NCI-H345 (cell line): ENCODE data around the gene RPS15.
"Not testable (repeated sequence)": the region's sequence is repeated elsewhere in the genome, so short reads cannot be mapped to it uniquely, and the experiment has no call there.

Experiments
- DNase-seq: peaks from one replicate; lab custom pipeline; 2025; lab: John Stamatoyannopoulos, UW

Gene RPS15

GRCh38 chr19:1470305-1471009 is 32.3 kb downstream of the RPS15 start:
- no peak for DNase-seq

DNA sequence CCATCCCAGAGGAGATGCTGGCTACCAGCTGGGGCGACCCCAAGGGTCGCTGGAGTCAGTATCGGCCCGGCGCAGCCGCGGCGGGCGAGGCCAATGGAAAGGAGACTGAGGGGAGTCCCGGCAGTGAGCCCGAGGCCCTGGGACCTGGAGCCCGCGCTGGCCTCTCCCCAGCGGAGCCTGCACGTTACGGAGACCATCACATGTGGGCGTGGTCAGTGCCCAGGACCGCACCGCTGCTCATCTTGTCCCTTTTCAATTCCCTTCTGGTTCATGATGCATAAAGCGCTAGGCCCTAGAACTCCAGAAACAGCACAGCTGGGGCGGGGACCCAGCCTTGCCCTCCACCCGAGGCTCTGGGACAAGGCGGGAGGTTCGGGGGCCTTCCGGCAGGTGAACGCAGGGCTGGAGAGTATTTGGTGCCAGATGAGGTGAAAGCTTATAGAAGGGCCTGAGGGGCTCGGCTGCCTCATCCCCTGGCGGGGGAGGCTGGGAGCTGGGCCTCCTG is 32.9 kb downstream of the RPS15 start:
- no peak for DNase-seq

GRCh38 chr19:1471515-1472160 is 33.4 kb downstream of the RPS15 start:
- DNase-seq = no peak

DNA sequence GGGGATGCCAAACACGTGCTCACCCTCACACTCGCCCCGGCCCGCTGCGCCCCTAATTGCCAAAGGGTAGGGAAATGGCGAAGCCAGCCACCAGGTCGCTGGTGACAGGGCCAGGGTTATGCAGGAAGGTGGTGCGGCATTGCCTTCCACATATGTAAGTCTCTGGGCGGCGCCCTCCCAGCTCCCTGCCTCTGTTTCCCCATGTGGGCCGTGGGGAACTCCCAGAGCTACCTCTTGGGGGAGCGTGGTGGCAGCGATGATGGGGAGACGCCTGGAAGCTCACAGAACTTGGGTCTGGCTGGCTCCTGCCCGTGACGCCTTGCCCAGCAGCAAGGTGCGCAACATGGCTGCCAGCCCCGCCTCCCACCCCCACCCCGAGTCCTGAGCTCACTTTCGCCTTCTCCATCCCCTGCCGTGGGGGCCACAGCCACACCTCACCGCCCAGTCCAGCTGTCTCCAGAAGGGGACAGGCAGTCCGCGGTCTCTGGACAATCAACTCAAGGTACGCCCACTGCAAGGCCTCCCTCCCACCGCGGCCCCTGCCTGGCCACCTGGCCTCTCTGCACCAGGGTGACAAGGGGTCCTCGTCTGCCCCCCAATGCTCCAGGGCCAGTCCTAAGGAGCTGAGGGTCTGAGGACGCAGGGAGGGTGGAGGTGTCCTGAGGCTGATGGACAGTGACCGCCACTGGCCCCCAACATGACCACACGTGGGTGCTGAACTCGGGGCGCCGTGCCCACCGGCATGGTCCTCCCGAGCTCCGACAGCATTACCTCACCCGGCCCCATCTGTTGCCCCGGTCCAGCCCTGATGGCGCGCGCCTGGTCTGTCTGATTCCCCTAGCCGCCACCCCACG is 34.3 kb downstream of the RPS15 start:
- no peak for DNase-seq

GRCh38 chr19:1473085-1473851 is 35.1 kb downstream of the RPS15 start:
- DNase-seq = no peak

GRCh38 chr19:1474011-1474764 is 36.0 kb downstream of the RPS15 start:
- DNase-seq = no peak

GRCh38 chr19:1474765-1475351 is 36.7 kb downstream of the RPS15 start:
- no peak for DNase-seq

- no peak for DNase-seq
Measured at GRCh38 chr19:1475751-1476437, 37.7 kb downstream of the RPS15 start.

GRCh38 chr19:1477056-1477455 is 38.9 kb downstream of the RPS15 start:
- not testable (repeated sequence) for DNase-seq

GRCh38 chr19:1478934-1479707 is 40.9 kb downstream of the RPS15 start, which contains the start of gene C19orf25:
Gene C19orf25, minus strand, starts transcription at chr19:1479215. Its CDS starts 312 bp downstream, at chr19:1478903.
- peak; percentile 96 for DNase-seq

- DNase-seq = no peak
Measured at GRCh38 chr19:1481224-1481892, 43.2 kb downstream of the RPS15 start.

DNA sequence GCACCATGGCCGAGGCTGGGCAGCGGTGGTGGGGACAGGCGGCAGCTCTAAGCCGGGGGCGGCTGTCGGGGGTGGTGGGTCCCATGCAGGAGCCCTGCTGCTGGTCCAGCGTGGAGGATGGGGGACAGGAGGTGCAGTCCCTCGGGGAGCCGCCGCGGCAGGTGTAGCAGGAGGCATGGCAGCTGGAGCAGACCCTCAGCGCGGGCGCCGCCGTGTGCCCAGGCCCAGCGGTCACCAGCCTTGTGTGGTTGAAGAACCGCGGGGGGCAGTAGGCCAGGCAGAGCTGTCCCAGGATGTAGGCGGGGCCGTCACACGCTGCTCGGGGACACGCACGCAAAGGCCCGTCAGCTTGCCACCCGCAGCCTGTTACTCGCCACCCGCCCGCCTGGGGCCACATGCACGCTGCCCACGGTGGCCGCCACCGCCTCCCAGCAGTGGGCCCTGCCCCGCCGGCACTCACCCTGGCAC is 43.7 kb downstream of the RPS15 start:
- DNase-seq = no peak

DNA sequence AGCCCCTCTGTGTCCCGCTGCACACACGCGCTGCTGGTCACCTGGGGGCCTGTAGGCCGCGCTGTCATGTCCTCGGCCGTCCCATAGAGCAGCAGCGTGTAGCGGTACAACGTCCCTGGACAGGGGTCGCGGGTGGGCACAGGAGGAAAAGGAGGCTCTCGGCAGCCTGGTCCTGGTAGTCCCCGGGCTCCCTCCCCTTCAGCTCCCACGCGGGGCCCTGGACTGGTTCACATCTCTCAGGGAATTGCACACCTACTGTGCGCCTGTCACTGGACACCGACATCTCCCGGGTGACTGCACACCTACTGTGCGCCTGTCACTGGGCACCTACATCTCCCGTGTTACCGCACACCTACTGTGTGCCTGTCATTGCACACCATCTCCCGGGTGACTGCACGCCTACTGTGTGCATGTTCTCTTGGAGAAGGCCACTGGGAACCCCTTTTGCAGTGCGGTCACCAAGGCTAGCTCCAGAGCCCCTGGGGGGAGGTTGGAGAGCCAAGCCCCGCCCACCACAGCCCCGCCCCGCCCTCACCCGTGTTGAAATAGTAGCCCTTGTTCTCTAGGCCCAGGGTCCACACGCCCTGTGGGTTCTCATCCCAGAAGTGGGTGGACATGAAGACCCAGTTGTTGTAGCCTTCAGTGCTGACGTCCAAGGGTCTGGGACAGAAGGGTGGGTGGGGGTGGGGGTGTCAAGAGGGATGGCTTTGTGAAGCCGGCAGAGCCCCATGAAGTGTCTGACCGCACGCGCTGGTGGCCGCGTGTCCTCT is 44.4 kb downstream of the RPS15 start:
- no peak for DNase-seq

DNA sequence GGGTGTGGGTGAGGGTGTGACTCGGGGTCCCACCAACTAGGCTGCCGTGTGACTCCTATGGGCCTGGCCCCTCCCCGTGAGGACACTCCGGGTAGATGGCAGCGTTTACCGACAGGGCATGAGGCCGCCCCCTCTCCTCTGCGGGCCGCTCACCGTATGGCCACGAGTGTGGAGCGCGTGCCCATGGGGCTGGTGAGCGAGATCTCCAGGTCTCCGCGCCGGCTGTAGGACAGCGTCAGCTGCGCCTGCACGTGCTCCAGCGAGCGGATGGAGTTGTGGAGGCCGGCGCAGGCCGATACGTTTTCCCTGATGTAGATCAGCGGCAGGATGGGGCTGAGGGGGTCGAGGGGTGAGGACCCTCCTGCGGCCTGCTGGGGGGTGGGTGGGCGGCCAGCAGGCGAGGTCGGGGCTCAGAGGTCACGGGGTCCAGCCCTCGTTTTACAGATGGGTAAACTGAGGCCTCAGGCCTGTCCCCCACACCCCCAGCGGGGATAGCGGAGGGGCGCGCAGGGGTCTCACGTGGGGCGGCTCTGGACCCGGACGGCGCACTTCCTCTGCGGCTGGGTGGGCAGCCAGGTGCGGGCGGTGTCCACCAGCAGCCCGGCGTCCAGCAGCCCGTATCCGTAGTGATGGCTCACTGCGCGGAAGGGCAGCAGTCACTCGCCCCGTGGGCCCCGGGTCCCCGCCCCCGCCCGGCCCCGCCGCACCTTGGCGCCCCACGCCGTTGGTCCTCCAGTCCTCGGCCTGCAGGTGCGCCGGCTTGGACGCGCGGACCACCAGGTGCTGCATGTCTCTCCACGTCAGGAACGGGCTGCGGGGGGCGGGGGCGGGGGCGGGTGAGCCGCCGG is 45.2 kb downstream of the RPS15 start:
- no peak for DNase-seq

DNA sequence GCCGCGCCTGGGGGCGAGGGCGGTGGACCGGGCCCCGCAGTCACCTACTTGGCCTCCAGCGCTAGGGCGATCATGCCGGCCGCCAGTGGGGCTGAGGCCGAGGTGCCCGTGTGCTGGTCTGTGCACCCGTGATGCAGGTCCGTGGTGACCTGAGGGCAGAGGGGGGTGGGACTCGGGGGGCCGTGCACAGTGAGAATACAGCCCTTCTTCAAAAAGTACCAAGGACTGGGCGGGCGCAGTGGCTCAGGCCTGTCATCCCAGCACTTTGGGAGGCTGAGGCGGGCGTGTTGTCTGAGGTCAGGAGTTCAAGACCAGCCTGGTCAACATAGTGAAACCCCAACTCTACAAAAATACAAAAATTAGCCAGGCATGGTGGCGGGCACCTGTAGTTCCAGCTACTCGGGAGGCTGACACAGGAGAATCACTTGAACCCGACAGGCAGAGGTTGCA is 45.8 kb downstream of the RPS15 start:
- DNase-seq = no peak

- DNase-seq = no peak
Measured at GRCh38 chr19:1486720-1487575, 48.8 kb downstream of the RPS15 start.
